HG02870 (cell line): ENCODE results near the gene TSPYL4.
"Not testable (repeated sequence)": the region's sequence is repeated elsewhere in the genome, so short reads cannot be mapped to it uniquely, and the experiment has no call there.

Experiments used
- ATAC-seq: cut with Tn5 transposase; IDR thresholded peaks from one replicate; pipeline ENCODE4 v1.9.1; 2021; ENCODE audit warnings: mild to moderate bottlenecking, moderate library complexity; ENCODE audit not compliant: unreplicated experiment

The TSPYL4 gene

GRCh38 chr6:116253505-116254296 is at the start of gene TSPYL4:
Gene TSPYL4, minus strand, starts transcription at chr6:116254075. Its CDS starts 67 bp downstream, at chr6:116254008.
- ATAC-seq = peak; percentile 99

- no peak for ATAC-seq
Measured at GRCh38 chr6:116301104-116301503, 47.2 kb upstream of the TSPYL4 start.

- ATAC-seq = no peak
Measured at GRCh38 chr6:116300566-116300965, 46.7 kb upstream of the TSPYL4 start.

GRCh38 chr6:116298973-116299372 is 45.1 kb upstream of the TSPYL4 start:
- no peak for ATAC-seq

- no peak for ATAC-seq
Measured at GRCh38 chr6:116298273-116298672, 44.4 kb upstream of the TSPYL4 start.

GRCh38 chr6:116292553-116292952 is 38.7 kb upstream of the TSPYL4 start:
- ATAC-seq = no peak

- ATAC-seq = no peak
Measured at GRCh38 chr6:116291701-116292396, 38.0 kb upstream of the TSPYL4 start.

- ATAC-seq = no peak
Measured at GRCh38 chr6:116290799-116291198, 36.9 kb upstream of the TSPYL4 start.

DNA sequence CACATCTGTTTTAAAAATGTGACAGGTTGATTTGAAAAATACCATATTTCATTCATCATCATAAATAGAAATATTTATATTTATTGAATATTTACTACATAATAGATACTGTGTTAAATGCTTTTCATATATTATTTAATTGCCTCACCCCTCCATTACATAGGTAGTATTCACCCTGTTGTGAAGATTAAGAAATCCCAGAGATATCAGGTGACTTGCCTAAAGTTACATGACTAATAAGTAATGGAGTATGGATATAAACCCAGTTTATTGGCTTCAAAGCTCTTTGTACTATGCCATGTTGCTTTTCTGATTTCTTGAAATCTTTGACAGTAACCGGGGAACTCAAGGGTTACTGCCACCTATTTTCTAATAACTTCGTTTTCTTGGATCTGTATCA is 36.0 kb upstream of the TSPYL4 start:
- ATAC-seq = no peak

- ATAC-seq = no peak
Measured at GRCh38 chr6:116287689-116288282, 33.9 kb upstream of the TSPYL4 start.

- no peak for ATAC-seq
Measured at GRCh38 chr6:116286773-116287358, 33.0 kb upstream of the TSPYL4 start.

DNA sequence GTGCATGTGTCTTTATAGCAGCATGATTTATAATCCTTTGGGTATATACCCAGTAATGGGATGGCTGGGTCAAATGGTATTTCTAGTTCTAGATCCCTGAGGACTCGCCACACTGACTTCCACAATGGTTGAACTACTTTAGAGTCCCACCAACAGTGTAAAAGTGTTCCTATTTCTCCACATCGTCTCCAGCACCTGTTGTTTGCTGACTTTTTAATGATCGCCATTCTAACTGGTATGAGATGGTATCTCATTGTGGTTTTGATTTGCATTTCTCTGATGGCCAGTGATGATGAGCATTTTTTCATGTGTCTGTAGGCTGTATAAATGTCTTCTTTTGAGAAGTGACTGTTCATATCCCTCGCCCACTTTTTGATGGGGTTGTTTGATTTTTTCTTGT is 31.1 kb upstream of the TSPYL4 start:
- not testable (repeated sequence) for ATAC-seq

- no peak for ATAC-seq
Measured at GRCh38 chr6:116283191-116283590, 29.3 kb upstream of the TSPYL4 start.

DNA sequence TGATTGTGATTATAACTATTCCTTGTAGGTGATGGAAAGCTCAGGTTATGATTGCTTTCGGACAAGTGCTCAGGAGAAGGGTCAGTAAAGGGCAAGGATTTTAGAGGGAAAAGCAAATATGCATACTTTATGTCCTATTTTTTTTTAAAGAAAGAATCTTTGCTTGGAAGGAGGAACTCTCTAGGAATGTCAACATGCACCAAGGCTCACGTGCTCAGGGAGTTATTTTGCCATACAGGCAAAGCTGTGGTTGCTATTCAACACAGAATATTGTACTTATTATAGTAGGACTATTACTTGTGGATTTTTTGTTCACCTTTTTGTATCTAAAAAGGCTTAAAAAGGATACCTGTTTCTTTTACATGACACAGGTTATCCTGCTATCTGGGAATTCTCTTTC is 28.8 kb upstream of the TSPYL4 start:
- ATAC-seq = no peak

- ATAC-seq = no peak
Measured at GRCh38 chr6:116280933-116281316, 27.1 kb upstream of the TSPYL4 start.

- ATAC-seq = no peak
Measured at GRCh38 chr6:116280161-116280932, 26.5 kb upstream of the TSPYL4 start.

DNA sequence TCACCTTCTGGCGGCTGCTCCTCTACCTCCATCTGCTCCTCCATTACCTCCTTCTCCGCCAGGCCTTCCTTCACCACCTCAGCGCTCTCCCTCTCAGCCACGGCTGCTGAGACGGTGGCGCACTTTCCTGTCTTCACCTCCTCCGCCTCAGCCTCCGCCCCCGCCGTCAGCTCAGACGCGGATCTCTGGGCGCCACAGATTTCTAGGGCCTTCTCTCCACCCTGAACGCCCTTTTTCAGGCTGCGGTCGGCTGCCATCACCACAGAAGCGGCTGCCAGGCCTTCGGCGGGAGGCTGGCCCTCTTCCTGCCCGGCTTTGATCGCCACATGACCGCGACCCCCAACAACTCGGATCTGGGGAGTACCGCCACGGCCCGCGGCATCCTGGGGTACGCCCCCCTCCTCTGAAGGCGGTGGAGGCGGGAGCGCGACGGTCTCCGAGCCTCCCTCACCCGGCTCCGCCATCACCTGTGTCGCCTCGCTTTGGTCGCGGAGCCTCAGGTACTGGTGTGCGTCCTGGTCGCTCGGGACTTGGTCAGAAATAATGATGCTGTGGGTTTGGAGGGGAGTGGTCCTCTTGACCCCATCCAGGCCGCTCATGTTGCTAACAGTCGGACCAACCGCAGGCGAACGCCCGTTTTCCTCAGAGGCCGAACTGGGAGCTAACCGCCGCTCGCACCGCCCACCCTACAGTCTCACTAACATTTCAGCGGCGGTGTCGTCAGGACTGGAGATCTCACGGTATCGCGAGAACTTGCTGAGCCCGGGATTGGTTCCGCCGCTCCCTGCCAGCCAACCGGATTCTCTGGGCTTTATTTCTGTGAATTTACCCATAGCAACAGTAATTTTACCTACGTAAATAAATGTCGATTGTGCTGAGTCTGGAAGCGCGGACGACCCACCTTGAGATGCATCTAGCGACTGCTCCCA is 25.6 kb upstream of the TSPYL4 start, which contains the start of gene TSPYL1:
TSS of gene TSPYL1 (minus strand) at position 699 of the 929 bp plus-strand sequence. CDS start at position 599, 100 bp downstream.
- peak; percentile 93 for ATAC-seq

DNA sequence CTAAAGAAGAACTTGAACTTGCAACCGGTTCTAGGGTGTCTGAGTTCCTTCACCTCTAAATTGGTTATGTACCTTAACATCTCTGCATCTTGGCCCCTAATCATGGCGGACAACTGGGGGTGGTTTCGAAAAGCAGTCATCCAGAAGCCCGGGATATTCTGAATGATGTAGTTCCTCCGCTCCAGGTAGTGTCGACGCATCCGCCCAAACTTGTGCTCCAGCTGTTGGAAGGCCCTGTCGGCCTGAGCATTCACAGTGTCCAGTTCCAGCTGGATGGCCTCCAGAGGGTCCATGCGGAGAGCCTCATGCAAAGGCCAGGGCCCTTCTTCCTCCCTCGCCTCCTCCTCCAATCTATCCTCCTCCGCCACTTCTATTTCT is 25.0 kb upstream of the TSPYL4 start:
- ATAC-seq = peak; percentile 1

- no peak for ATAC-seq
Measured at GRCh38 chr6:116278481-116278829, 24.6 kb upstream of the TSPYL4 start.

GRCh38 chr6:116277124-116277523 is 23.2 kb upstream of the TSPYL4 start:
- ATAC-seq = no peak
